ENCODE data around the gene MAP1S.

The MAP1S gene, protein sequence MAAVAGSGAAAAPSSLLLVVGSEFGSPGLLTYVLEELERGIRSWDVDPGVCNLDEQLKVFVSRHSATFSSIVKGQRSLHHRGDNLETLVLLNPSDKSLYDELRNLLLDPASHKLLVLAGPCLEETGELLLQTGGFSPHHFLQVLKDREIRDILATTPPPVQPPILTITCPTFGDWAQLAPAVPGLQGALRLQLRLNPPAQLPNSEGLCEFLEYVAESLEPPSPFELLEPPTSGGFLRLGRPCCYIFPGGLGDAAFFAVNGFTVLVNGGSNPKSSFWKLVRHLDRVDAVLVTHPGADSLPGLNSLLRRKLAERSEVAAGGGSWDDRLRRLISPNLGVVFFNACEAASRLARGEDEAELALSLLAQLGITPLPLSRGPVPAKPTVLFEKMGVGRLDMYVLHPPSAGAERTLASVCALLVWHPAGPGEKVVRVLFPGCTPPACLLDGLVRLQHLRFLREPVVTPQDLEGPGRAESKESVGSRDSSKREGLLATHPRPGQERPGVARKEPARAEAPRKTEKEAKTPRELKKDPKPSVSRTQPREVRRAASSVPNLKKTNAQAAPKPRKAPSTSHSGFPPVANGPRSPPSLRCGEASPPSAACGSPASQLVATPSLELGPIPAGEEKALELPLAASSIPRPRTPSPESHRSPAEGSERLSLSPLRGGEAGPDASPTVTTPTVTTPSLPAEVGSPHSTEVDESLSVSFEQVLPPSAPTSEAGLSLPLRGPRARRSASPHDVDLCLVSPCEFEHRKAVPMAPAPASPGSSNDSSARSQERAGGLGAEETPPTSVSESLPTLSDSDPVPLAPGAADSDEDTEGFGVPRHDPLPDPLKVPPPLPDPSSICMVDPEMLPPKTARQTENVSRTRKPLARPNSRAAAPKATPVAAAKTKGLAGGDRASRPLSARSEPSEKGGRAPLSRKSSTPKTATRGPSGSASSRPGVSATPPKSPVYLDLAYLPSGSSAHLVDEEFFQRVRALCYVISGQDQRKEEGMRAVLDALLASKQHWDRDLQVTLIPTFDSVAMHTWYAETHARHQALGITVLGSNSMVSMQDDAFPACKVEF

DNA sequence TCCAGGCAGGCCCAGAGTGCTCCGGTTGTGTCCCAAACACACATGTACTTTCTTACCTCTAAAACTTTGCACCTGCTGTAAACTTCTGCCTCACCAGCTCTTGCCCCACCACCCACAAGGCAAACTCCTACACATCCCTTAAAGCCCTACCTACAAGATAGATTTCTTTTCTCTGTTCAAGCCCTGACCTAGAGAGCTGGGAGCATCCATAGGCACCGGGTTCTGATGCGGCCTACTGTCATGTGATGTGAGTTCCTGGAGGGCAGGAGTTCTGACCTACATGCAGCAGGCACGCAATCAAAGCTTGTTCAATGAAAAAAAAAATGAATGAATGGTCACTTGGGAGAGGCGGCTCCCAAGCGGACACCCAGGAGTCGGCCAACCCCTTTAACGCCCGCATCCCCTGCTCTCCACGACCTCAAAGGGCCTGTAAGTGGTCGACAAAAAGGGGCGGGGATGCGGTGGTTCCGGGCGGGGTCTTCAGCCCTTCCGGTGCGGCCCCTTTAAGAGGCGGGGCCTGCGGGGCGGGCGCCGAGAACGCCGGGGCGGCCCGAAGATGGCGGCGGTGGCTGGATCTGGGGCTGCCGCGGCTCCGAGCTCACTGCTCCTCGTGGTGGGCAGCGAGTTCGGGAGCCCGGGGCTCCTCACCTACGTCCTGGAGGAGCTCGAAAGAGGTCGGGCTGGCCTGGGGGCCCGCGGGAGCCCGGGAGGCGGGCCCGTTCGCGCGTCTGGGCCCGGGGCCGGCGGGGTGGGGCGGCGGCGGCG lies at the start of gene MAP1S:
MAP1S (plus strand) TSS at position 534 of the 765 bp plus-strand sequence; CDS start at position 557, 23 bp downstream.
- intact Hi-C loops (cut with DNase I): no loop called here
- DNase-seq: peak; percentile 52 to 95 (median 66)

DNA sequence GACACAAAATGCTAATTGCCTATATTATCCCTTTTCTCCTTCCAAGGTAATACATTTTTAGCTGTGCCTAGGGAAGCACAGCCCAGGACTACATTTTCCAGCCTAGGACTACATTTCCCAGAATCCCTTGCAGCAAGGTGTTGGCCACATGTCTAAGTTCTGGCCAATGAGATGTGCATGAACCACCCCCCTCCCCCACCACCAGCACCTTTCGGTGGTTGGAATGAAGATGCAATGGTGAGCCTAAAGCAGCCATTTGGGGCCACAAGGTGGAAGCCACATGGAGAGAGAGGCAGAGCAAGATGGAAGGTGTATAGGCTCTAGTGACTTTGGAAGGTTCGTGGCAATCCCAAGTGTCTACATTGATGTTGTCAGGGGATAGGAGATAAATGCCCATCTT lies 47.4 kb upstream of the MAP1S start:
- DNase-seq: no peak
- intact Hi-C loops (cut with DNase I): no loop called here

DNA sequence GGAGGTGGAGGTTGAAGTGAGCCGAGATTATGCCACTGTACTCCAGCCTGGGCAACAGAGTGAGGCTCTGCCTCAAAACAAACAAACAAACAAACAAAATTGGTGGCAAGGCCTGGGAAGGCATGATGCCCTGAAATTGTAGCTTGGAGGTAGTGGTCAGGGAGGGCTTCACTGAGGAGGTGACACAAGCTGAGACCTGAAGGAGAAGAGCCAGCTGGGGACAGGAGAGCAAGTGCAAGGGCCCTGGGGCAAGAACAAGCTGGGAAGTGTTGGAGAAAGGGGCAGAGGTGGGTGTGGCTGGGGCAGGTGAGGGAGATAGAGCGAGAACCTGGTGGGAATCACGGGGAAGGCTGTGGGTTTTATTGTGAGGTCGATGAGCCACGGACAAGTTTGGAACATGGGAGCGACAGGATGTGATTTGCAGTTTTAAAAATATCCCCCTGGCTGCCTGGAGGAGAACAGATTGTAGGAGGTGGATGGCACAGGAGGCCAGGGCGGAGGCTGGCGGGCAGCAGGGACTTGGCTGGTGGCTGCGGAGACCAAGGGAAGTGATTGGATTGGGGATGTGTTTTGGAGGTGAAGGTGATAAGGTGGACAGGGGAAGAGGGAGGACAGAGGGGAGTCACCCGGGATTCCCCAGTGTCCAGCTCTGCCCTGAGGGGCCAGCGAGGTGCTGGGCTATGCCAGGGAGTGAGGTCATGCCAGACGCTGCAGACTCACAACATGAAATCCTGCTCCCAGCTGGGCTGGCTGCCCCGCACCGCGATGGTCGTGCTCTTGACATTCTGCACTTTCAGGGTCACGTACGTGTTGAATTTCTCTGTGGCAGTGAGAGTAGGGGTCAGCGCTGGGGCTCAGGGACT lies 45.1 kb upstream of the MAP1S start:
- DNase-seq: peak in 5 of 10 donors; percentile 40 to 90 (median 87)
- intact Hi-C loops (cut with DNase I): no loop called here

DNA sequence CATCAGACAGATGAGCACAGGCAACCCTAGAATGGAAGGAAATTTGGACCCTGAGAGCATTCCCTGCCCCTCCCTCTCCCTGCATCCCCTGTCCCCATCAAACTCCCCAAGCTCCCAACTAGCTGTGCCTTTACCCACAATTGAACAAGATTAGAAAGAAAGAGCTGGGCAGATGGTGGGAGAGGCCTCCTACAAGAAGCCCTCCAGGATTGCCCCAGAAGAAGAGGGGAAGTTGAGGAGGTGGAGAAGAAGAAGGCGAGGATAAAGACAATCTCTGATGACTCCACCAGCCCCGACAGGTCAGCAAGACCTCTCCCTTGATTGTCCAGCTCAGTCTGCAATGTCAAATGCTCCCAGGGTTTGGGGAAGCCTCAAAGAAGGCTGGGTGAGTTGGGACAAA lies 43.0 kb upstream of the MAP1S start:
- intact Hi-C loops (cut with DNase I): no loop called here

DNA sequence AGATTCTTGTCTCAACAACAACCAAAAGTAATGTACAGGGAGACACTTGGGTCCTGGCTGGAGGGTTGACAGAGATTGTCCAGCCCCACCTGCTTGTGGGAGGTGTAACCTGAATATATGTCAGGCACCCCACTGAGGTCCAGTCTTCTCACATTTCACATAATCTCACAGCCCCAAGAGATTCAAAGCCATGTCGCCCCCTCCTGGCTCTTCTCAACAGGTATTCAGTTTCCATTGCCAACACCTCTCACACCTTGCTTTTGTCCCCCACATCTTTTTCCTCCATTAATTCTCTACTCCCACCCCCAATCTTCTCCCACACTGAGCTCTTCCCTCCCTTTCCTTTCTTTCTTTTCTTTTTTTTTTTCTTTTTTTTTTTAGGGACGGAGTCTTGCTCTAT lies 42.3 kb upstream of the MAP1S start:
- intact Hi-C loops (cut with DNase I): no loop called here
- DNase-seq: peak in 1 of 10 donors; percentile 13

More for the DNA sequence above, 43.0 kb upstream of the MAP1S start:
- DNase-seq: peak in 1 of 10 donors; percentile 22

DNA sequence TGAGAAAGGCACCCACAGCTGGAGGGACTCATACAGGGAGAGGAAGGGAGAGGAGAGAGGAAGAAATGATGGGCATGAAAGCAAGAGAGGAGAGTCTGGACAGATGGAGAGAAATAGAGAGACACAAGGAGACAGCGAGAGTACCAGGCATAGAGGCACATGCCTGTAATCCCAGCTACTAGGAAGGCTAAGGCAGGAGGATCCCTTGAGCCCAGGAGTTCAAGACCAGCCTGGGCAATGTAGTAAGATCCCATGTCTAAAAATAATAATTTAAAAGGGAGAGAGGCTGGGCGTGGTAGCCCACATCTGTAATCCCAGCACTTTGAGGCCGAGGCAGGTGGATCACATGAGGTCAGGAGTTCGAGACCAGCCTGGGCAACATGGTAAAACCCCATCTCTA lies 40.4 kb upstream of the MAP1S start:
- DNase-seq: no peak
- intact Hi-C loops (cut with DNase I): no loop called here

DNA sequence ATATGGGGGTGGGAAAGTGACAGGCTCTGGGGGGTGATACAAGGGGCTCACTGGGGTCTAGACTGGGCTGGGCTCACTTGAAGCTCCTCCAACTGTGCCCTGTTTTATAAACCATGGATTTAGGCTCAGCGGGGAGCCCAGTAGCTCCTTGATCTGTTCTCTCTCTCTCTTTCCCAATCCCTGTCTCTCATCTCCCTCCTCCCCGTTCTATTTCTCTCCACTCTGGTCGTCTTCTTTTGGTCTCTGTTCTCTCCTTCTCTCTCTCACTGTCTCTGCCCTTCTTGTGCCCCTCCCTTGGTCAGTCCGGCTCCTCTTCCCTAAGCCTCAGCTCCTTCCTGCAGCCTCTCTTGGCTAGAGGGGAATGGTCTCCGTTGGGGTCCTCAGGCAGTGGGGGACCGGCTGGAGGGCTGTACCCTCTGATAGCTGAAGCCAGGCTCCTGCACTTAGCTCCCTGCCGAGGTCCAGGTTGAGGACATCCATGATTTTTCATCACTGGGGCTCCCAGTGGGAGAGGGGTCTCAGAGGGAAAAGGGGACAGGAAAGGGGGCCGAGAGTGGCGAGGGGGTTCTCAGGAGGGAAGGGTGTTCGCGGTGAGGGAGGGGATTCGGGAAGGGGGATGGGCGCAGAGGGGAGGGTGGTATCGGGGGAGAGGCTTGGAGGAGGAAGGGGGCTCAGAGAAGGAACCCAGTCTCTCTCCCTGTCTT lies 39.6 kb upstream of the MAP1S start:
- intact Hi-C loops (cut with DNase I): no loop called here
- no peak for DNase-seq

DNA sequence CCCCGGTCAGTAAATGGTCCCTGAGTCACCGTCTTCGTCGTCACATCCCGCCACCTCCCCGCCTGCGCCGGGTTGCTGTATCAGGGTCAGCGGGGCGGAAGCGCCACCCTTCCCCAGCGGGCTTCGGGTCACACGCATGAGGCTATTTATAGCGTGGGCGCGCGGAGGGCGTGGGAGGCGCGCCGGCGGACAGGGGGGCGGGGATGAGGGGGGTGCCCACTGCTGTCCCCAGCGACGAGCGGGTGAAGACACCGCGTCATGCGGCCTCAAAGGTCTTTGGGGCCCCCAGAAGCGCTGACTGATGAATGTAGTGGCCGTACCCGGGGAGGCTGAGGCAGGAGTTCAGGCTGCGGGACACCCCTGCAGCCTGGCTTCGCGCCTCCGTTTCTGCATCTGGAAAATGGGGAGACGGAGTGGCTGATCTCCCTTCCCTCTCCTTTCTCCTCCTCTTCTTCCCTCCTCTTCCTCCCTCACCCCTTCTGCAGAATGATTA lies 39.0 kb upstream of the MAP1S start:
- peak in 7 of 10 donors; percentile 32 to 93 (median 52) for DNase-seq
- intact Hi-C loops (cut with DNase I): no loop called here

DNA sequence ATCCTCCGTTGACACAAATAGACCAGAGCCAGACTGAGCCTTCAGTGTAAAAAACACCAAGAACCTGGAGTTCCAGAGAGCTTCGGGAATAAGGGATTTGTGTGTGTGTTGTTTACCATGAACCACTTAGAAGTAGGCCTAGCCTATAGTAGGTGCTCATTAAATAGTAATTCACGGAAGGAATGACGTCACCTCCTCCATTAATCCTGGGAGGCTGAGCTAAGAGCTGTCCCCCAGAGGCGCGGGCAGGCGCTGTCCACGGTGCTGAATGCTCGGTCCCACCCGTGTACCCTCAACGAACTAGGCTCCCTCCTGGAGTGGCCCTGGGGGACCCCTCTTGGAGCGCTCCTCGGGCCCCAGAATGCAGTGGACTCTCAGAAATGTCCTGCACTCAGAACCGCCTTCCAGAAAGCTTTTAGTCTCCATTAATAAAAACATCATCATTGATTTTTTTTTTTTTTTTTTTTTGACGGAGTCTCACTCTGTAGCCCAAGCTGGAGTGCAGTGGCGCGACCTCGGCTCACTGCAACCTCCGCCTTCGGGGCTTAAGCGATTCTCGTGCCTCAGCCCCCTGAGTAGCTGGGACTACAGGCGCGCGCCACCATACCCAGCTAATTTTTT lies 37.7 kb upstream of the MAP1S start:
- intact Hi-C loops (cut with DNase I): no loop called here
- DNase-seq: no peak

DNA sequence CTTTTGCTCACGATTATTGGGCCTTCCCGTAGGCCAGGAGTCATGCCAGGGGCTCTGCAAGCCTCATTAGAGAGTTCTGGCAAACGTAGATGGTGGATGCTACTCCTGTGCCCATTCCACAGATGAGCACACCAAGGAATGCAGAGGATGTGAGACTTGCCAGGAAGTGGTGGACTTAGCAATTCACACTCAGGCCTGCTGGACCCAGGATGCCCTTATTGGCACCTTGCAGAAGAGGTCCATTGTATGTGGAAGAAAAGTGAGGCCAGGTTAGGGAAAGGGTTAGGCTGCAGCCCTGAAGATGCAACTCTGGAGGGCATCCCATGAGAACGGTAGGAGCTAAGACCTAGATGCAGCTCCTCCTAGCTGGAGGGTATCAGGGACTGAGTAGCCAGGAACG lies 37.0 kb upstream of the MAP1S start:
- intact Hi-C loops (cut with DNase I): no loop called here
- DNase-seq: no peak

DNA sequence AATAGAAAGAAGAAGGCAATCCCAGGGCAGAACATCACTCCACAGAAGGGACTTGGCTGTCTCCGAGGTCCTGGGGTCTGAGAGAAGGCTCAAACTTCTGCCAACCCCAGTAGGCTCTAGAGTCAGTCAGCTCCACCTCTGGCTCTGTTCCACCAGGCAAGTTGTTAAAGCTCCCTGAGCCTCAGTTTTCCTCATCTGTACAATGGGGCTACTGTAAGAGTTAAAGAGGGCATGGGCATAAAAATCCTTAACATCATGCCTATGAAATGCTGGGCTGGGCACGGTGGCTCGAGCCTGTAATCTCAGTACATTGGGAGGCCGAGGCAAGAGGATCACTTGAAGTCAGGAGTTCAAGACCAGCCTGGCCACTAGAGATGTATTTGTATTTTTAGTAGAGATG lies 36.2 kb upstream of the MAP1S start:
- intact Hi-C loops (cut with DNase I): no loop called here
- no peak for DNase-seq

DNA sequence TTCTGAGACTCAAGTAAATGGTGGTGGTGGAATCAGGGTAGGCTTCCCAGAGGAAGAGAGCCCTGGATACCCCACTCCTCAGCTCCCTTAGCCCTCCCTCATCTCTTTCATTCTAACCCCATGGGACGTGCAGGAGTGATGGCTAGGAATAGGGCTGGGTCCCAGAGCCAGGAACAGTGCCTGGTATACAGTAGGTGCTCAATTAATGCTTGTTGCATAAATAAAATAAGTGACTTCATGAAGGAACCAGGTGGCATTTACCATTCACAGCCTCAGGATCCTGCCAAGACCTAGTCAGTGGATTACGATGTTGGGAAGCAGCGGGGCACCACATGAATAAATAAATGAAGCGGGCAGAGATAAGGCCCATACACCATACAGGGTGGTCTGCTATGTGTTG lies 35.0 kb upstream of the MAP1S start:
- DNase-seq: peak in 1 of 10 donors; percentile 0
- intact Hi-C loops (cut with DNase I): no loop called here

DNA sequence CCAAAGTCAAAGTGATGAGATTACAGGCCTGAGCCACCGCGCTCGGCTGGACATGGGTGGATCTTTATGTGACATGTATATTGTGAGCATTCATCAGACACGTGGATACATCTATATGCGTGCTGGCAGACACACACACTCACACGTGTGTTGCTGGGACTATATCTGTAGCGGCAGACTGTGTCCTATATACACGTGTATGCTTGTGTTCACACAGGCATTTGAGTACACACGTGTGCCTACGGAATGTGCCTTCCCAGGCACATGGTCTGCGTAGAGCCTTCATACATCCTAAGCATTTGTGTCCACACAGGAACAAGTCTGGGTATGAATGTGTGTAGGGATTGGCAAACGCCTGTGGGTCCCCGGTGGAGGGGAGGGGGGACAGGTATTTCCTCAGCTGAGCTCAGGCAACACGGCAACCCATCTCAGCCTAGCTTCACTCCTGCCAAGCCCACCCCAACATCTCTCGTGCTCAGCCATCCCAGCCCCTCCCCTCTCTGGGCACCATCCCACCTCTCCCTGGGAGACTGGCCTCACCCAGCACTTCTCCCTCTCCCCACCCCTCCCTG lies 33.7 kb upstream of the MAP1S start:
- intact Hi-C loops (cut with DNase I): no loop called here
- DNase-seq: peak in 2 of 10 donors; percentile 35 to 86

DNA sequence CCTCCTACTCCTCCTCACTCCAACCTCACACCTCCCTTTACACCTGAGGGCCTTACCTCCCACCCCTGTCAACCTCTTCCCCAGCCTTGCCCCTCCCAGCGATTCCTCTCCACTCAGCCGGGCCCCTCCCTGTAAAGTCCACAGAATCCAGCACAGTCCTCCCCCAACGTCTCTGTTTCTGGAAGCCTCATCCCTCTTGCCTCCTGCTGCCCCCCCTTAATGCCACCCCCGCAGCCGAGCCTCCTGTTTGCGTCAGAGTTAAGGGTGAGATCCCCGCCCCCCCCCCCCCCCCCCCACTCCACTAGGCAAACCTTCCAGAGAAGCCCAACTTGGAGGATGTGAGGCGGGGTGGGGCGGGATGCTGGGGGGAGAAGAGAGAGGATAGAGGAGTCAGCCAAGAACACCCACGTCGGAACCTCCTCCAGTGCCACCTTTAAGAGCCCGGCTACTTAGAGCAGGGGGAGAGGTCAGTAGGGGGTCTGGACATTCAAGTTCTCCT lies 33.2 kb upstream of the MAP1S start:
- intact Hi-C loops (cut with DNase I): no loop called here

DNA sequence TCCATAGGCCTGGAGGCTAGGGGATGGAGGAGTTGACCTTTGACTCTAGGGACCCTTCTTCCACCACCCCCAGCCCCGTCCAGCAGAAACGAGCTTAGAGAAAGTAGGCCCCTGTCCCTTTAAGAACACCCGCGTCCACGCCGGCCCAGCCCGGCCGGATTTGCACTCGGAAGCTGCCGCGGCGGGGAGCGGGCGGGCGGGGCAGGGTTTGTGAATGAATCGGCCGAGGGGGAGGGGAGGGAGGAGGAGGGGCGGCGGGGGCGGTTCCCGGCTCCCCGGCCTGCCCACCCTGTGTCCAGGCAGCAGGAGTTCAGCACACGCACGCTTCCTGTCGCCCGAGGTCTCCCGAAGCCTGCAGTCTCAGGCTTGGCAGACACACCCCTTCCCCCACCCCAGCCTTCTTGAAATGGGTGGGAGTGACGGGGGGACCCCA lies 32.7 kb upstream of the MAP1S start:
- peak in 6 of 10 donors; percentile 44 to 92 (median 74) for DNase-seq
- intact Hi-C loops (cut with DNase I): no loop called here

More for the DNA sequence above, 33.2 kb upstream of the MAP1S start:
- DNase-seq: peak in 5 of 10 donors; percentile 29 to 92 (median 55)

DNA sequence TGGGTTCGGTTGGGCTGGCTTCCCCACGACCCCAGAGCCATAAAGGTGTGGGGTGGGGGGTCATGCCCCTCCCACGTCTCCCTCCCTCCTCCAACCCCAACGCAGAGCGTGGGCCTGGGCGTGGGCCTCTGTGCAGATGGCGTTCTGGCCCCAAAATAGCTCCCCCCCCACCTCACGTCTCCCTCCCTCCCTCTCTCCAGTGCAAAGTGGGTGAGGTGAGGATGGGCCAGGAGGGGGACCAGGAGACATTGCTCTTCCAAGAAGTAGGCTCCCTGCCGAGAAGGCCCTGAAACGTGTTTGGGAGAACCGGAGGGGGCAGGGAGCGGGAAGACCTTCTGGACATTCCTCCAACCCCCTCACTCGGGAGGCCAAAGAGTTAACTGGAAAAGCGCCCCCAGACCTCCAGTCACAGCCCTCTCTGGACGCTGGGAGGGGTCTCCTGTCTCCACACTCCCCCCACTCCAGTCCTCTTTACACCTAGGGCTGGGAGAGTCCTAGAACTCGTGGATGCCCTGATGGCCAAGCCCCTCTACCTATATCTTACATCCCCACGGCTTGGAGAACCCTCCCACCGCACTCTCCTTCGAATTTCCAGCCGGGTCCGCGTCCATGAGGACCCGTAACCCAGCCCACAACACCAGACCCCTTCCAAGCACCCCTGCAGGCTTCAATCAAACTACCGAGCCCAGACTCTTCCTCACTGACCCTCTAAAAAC lies 32.0 kb upstream of the MAP1S start:
- peak in 1 of 10 donors; percentile 77 for DNase-seq
- intact Hi-C loops (cut with DNase I): no loop called here

All from posterior cingulate gyrus (tissue), 11 donors.